Bronchial epithelial cell (primary cell): ENCODE data around the gene MAN1B1. TPM values are rescaled to one million over a fixed set of nuclear protein-coding genes. Genes with fewer than 3 reads are reported as not detected.

Experiments
- DNase-seq: peaks from one replicate; pipeline ENCODE4 v3.0.0-alpha.2; 2010; ENCODE audit warnings: low read depth
- FAIRE-seq: peaks from 2 replicates; lab custom pipeline; 2011; peaks lifted over from hg19 to GRCh38; lab: Jason Lieb, UNC
- H3K27me3 ChIP-seq: 2 replicates; pipeline ENCODE4 v1.5.1; 2011; ENCODE audit warnings: low read length; ENCODE audit not compliant: control insufficient read depth, insufficient read depth
- H3K36me3 ChIP-seq: 2 replicates; pipeline ENCODE4 v1.5.1; 2011; ENCODE audit warnings: low read length; ENCODE audit not compliant: control insufficient read depth, insufficient read depth
- H3K4me3 ChIP-seq: 2 replicates; pipeline ENCODE4 v1.5.1; 2011; ENCODE audit warnings: mild to moderate bottlenecking, low read depth, low read length, control low read depth
- CTCF ChIP-seq: IDR thresholded peaks from 2 replicates; pipeline ENCODE4 v1.5.1; 2011; ENCODE audit warnings: mild to moderate bottlenecking, moderate library complexity, low read length, control low read depth, inconsistent platforms; ENCODE audit not compliant: insufficient read depth, severe bottlenecking
- total RNA-seq: library from RNA; depleted of rRNA; stranded (reverse); fragments of >200 nt; gene quantifications from 2 replicates; pipeline ENCODE4 v1.2.1, GENCODE V29; 2014

MAN1B1 gene
- total RNA-seq, 1 donor from 2014 or later = 65.3 TPM

DNA sequence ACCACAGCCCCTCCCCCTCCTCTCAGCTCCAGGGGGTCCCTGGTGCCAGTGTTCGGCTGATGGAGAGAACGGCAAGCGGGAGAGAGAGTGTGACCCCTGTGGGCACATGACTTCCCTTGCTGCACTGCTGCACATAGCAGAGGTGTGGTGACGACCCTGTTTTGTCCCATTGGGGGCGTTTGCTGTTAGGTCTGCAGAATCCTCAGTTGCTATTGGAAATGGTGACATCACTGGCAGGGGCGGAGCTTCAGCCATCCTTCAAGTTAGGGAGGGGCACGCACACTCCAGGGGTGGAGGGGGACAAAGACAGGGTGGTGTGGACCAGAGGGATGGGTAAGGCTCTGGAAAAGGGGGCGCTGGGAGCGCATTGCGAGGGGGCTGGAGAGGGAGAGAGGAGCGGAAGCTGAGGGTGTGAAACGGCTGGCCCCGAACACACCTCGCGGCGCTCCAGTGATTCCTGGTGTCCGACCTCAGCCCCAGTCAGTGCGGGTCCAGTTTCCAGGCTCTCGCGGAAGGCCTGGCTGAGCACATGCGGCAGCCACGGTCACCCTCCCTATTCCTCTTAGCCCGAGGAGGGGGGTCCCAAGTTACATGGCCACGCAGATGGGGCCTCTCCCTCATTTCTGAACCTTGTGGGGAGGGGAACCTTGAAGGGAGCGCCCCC, 51.4 kb downstream of the MAN1B1 start:
- DNase-seq (no peak), FAIRE-seq (no peak)
- no peak overlapping the region for H3K4me3 ChIP-seq
- TF ChIP-seq CTCF = no peak
- no peaks in the 10 kb centered on the region for H3K36me3 ChIP-seq
- peaks cover 25% of the 10 kb centered on the region for H3K27me3 ChIP-seq

- peaks cover 27% of the 10 kb centered on the region for H3K27me3 ChIP-seq
- H3K36me3 ChIP-seq = no peaks in the 10 kb centered on the region
- no peak for FAIRE-seq
- TF ChIP-seq CTCF = no peak
- no peak within 1 kb of the TSS for H3K4me3 ChIP-seq
- no peak for DNase-seq
Measured at GRCh38 chr9:137138722-137139467, 52.1 kb downstream of the MAN1B1 start, which contains the start of gene GRIN1. TSS of gene GRIN1 (plus strand) at chr9:137139154. CDS start at chr9:137139487, 333 bp downstream.

DNA sequence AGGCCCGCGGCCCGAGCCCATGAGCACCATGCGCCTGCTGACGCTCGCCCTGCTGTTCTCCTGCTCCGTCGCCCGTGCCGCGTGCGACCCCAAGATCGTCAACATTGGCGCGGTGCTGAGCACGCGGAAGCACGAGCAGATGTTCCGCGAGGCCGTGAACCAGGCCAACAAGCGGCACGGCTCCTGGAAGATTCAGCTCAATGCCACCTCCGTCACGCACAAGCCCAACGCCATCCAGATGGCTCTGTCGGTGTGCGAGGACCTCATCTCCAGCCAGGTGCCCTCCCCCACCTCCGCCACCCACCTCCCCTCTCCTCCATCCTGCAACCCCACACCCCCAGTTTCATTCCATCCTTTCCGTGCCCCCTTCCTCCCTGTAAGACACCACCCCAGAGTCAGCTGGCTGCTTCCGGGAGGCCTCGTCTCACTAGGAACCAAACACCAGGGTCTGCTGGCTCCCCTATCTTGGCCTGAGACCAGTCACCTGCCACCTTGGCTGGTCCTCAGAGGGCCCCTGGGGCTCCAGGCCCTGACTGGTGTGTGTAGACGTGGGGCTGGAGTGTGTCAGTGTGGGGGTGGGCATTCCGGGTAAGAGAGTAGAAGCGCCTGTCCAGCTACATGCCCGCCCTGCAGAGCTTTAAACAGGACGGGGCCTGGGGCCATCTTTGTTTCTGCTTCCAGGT, 52.8 kb downstream of the MAN1B1 start:
- FAIRE-seq = no peak
- no peak for TF ChIP-seq CTCF
- Histone ChIP-seq H3K36me3 (no peaks in the 10 kb centered on the region), H3K4me3 (no peak overlapping the region), H3K27me3 (peaks cover 27% of the 10 kb centered on the region)
- no peak for DNase-seq

GRCh38 chr9:137140151-137141012, 53.6 kb downstream of the MAN1B1 start:
- peak; percentile 75 for FAIRE-seq
- Histone ChIP-seq H3K36me3 (no peaks in the 10 kb centered on the region), H3K27me3 (peaks cover 27% of the 10 kb centered on the region), H3K4me3 (no peak overlapping the region)
- DNase-seq = no peak
- TF ChIP-seq CTCF = no peak

GRCh38 chr9:137141050-137141810, 54.4 kb downstream of the MAN1B1 start:
- FAIRE-seq (no peak), DNase-seq (no peak)
- no peak overlapping the region for H3K4me3 ChIP-seq
- H3K36me3 ChIP-seq = no peaks in the 10 kb centered on the region
- peaks cover 27% of the 10 kb centered on the region for H3K27me3 ChIP-seq
- TF ChIP-seq CTCF = no peak
